Epithelial cell of prostate (primary cell): Measurements from ENCODE around the gene SLX1B.
"Not testable (repeated sequence)": the region's sequence is repeated elsewhere in the genome, so short reads cannot be mapped to it uniquely, and the experiment has no call there.

Source experiments
- DNase-seq: peaks from one replicate; pipeline ENCODE4 v3.0.0-alpha.2; 2011; ENCODE audit warnings: low read depth, low spot score
- H3K27ac ChIP-seq: fragments of 450-650 bp; 2 replicates; pipeline ENCODE4 v1.5.1; 2017; ENCODE audit warnings: mild to moderate bottlenecking

The SLX1B gene

GRCh38 chr16:29454269-29454668 lies at the start of gene SLX1B, which contains the start of gene BOLA2:
Gene SLX1B, plus strand, starts transcription at chr16:29454533.
Gene BOLA2, minus strand, starts transcription at chr16:29454351. Its CDS starts 98 bp downstream, at chr16:29454253.
- H3K27ac ChIP-seq, DNase-seq: not testable (repeated sequence)

- DNase-seq = peak; percentile 29
- H3K27ac ChIP-seq = peak overlapping the region; percentile 49
Observed at GRCh38 chr16:29405249-29405648, 49.1 kb upstream of the SLX1B start.

- DNase-seq, H3K27ac ChIP-seq: not testable (repeated sequence)
Observed at GRCh38 chr16:29423587-29423986, 30.7 kb upstream of the SLX1B start.

DNA sequence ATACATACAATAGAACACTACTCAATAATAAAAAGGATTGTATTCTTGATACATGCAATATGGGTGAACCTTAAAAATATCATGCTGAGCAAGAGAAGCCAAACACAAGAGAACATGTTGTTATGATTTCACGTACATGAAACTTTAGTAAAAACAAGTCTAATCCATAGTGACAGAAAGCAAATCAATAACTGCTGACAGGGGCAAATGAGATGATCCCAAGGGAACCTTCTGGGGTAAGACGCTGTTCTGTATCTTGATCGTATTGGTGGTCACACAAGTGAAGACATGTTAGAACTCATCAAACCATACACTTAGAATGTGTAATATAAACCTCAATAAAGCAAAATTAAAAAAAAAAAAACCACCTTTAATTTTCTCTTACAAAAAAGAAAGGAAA lies 28.9 kb upstream of the SLX1B start:
- H3K27ac ChIP-seq, DNase-seq: not testable (repeated sequence)

GRCh38 chr16:29453754-29454153 lies 579 bp upstream of the SLX1B start:
- H3K27ac ChIP-seq, DNase-seq: not testable (repeated sequence)

- not testable (repeated sequence) for DNase-seq
Observed at GRCh38 chr16:29454828-29455227, 495 bp downstream of the SLX1B start.

GRCh38 chr16:29457660-29458059 lies 3.3 kb downstream of the SLX1B start:
- H3K27ac ChIP-seq, DNase-seq: not testable (repeated sequence)

More at GRCh38 chr16:29454828-29455227, 495 bp downstream of the SLX1B start:
- not testable (repeated sequence) for H3K27ac ChIP-seq

DNA sequence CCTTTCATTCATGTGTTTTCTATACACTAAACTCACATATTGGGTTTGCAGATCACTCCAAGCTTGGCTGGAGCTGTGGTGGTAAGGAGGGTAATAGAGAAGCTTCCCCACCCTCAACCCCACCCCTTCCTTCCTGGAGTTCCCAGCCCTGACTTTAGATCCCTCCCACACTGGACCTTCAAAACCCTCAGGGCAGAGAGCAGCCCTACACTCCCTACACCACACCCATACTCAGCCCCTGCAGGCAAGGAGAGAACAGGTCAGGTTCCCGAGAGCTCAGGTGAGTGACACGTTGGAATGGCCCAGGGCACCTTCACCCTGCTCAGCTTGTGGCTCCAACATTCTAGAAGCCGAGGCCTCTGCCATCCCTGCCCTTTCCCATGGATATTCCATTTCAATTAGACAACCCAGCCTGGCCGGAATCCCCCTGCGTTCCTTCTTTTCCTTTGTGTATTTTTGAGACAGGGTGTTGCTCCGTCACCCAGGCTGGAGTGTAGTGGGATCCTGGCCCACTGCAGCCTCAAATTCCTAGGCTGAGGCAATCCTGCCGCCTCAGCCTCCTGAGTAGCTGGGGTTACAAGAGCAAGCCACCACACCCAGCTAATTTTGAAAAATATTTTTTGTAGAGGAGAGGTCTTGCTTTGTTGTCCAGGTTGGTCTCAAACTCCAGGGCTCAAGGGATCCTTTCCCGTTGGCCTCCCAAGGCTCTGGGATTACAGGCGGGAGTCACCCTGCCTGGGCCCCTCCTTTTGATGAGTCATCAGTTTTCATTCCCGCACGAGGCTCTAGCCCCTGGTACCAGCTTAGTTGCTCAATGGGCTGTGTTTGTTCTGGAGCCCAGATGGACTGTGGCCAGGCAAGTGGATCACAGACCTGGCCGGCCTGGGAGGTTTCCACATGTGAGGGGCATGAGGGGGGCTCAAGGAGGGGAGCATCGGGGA lies 5.6 kb downstream of the SLX1B start, which contains the start of gene SULT1A4:
Gene SULT1A4 (plus strand): TSS at position 208 of the 941 bp plus-strand sequence. CDS start 1,473 bp downstream, outside the sequence.
- not testable (repeated sequence) for H3K27ac ChIP-seq, DNase-seq

DNA sequence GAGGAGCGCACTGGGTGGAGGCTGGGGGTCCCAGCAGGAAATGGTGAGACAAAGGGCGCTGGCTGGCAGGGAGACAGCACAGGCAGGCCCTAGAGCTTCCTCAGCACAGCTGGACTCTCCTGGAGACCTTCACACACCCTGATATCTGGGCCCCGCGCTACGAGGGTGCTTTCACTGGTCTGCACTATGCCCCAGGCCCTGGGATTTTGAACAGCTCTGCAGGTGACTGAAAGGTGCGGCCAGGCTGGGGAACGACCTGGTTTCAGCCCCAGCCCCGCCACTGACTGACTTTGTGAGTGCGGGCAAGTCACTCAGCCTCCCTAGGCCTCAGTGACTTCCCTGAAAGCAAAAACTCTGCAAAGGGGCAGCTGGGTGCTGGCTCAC lies 6.3 kb downstream of the SLX1B start:
- not testable (repeated sequence) for DNase-seq, H3K27ac ChIP-seq

DNA sequence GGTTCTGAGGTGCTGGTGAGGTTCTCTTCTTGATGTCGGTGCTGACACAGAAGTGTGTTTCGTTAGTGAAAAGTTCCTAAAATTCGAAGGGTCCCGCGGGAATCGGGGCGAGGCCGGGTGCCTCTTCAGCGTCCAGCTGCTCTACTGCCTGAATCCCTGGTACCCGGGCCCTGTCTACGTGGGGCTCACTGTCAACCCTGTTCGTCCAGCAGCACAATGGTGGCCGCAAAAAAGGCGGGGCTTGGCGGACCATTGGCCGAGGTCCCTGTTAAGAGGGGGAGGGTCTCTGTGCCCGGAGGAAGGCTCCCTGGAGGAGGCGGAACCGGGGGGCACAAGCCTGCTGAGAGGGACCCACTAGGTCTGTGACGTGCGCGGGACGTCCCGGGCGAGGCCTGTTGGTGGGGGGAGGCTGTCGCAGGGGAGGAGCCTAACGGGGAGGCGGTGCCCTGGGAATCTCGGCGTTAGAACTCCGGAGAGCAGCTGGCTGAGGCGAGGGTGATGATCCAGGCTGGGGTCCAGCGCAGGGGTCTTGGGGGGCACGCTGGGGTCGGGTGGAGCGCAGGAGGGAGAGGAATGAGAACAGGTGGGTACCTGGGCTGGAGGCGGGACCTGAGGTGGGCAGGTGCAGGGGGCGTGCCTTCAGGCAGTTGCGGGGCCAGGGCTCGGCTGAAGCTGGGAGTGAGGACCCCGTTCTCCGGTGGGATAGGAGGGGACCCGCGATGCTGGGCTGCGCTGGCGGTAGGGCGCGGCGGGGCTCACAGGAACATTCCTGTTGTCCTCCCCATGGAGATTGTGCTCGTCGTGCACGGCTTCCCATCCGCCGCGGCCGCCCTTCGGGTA lies 11.9 kb downstream of the SLX1B start:
- H3K27ac ChIP-seq, DNase-seq: not testable (repeated sequence)

DNA sequence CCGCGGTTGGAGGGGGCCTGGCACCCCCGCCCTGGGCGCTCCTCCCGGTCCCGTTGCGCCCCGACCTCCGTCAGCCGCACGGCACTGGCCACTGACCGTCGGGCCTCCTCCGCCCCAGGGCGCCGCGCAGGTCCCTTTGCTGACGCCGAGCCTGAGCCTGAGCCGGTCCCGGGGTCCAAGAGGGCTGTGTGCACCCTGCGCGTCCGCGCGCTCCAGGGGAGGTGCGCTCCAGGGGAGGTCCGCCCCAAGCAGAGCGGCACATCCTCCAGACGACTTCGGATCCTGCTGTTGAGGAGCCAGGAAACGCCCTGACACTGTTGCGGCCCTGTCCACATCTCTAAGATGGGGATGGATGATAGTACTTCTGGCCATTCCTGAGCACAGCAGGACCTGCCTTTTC lies 12.6 kb downstream of the SLX1B start:
- DNase-seq, H3K27ac ChIP-seq: not testable (repeated sequence)

DNA sequence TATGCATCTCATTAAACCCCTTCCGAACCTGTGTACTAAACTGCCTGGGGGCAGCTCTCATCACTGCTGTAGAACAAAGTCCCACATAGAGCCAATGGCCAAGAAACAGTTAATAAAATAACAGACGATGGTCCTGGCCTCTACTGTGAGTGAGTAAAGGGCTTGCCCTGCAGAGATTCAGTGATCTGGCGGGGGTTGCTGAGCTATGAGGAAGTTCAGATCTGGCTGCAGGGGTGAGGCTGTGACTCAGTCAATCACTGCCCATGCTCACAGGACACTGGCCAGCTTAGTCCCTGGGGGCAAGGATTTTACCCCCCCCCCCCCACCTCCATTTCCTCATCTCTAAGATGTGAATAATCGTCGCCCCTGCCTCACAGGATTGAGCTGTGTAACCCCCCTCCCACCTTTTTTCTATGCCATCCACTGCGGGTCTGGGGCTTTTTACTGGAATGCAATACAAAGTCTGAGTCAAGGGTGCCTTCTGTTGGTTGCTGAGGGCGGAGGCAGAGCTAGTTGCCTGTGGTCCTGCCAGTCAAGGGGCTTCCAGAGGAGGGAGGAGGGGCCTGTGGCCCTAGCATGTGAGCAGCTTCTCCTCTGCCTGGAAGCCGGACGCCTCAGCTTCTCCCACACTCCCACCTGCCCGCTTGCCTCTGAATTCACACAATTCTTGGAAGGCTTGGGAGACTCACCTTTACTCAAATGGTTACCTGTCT lies 13.5 kb downstream of the SLX1B start:
- not testable (repeated sequence) for DNase-seq, H3K27ac ChIP-seq

DNA sequence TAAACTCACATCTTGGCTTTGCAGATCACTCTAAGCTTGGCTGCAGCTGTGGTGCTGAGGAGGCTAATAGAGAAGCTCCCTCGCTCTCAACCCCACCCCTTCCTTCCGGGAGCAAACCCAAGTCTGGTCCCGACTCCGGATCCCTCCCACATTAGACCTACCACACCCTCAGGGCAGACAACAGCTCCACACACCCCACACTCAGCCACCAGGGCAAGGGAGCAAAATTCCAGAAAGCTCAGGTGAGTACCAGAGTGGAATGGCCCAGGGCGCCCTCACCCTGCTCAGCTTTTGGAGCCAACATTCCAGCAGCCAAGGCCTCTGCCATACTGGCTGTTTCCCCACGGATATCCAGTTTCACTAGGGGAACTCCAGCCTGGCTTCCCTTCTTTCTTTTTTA lies 15.3 kb downstream of the SLX1B start:
- not testable (repeated sequence) for H3K27ac ChIP-seq

DNA sequence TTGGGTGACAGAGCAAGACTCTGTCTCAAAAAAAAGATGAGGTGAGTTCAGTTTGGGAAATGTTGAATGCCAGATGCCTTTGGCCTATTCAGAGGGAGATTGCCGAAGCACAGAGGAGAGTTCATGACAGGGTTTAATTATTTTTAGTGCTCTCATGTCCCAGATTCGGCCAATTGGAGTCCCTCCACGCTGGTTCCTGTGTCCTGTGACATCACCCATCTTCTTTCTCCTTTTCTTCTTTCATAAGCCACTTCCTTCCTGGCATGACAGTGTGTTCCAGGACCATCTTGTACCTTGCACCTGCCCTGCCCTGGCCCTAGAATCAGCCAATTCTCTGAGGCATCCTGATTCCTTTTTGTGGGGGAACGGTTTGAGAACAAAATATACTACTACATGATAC lies 17.7 kb downstream of the SLX1B start:
- not testable (repeated sequence) for DNase-seq, H3K27ac ChIP-seq

More for the DNA sequence above, 15.3 kb downstream of the SLX1B start:
- not testable (repeated sequence) for DNase-seq

DNA sequence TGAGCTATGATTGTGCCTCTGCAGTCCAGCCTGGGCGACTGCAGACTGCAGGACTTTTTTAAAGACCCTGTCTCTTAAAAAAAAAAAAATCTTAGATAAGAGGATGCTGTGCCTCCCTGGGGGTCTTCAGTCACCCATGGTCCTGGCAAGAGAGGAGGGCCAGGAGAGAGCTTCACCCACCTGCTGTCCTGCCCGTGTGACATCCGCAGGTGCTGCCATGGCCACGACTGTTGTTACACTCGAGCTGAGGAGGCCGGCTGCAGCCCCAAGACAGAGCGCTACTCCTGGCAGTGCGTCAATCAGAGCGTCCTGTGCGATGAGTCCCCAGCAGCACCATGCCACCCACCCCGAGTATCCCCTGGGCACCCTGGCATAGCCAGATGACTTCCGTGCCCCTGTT lies 27.9 kb downstream of the SLX1B start:
- DNase-seq, H3K27ac ChIP-seq: not testable (repeated sequence)

- H3K27ac ChIP-seq = peak within 1 kb of the TSS; percentile 53
Observed at GRCh38 chr16:29506308-29506707, 52.0 kb downstream of the SLX1B start, which contains the start of gene NPIPB12. Gene NPIPB12, minus strand, starts transcription at chr16:29506408.

More at GRCh38 chr16:29506308-29506707, 52.0 kb downstream of the SLX1B start, which contains the start of gene NPIPB12:
- DNase-seq = not testable (repeated sequence)
